Lung microvascular endothelial cell (primary cell): ENCODE measurements around the gene FBXO40. TPM values are rescaled to one million over a fixed set of nuclear protein-coding genes. Genes with fewer than 3 reads are reported as not detected.

Experiments used
- DNase-seq, 2 donors: peaks; one replicate each; pipeline versions ENCODE4 v3.0.0 to v3.0.0-alpha.2; 2010; ENCODE audit warnings: low read depth in 2 of 2
- total RNA-seq: library from RNA; depleted of rRNA; stranded (reverse); fragments of >200 nt; gene quantifications from 2 replicates; pipeline ENCODE4 v1.2.1, GENCODE V29; 2014

FBXO40 gene
- total RNA-seq, 1 donor from 2014 or later, result not detected

GRCh38 chr3:121661376-121661775, 68.2 kb downstream of the FBXO40 start:
- DNase-seq, result no peak

- DNase-seq, result no peak
These were observed 69.6 kb downstream of the FBXO40 start for GRCh38 chr3:121662742-121663141.

GRCh38 chr3:121663171-121663847, 70.1 kb downstream of the FBXO40 start:
- no peak for DNase-seq

- DNase-seq, result no peak
These were observed 72.3 kb downstream of the FBXO40 start for GRCh38 chr3:121665488-121665887.

- DNase-seq, result no peak
These were observed 74.2 kb downstream of the FBXO40 start for GRCh38 chr3:121667333-121667732.

- DNase-seq, result no peak
These were observed 77.5 kb downstream of the FBXO40 start for GRCh38 chr3:121670676-121671075.

- no peak for DNase-seq
These were observed 84.0 kb downstream of the FBXO40 start for GRCh38 chr3:121677141-121677540.

Other genes with a start within 250 kb of the FBXO40 start
- gene POLQ, start 47.4 kb upstream of the FBXO40 start, total RNA-seq, result 0.99 and 2.4 TPM in 2 replicates
- not detected in 2 replicates for gene ARGFX, start 25.4 kb upstream of the FBXO40 start, total RNA-seq
- 9.7 and 24.0 TPM in 2 replicates for gene HCLS1, start 67.5 kb downstream of the FBXO40 start, total RNA-seq
- gene GOLGB1, start 156.4 kb downstream of the FBXO40 start, total RNA-seq, result 29.9 and 35.3 TPM in 2 replicates
- gene IQCB1, start 241.7 kb downstream of the FBXO40 start, total RNA-seq, result 4.6 and 6.2 TPM in 2 replicates
- 0.40 and 0.44 TPM in 2 replicates for gene EAF2, start 241.8 kb downstream of the FBXO40 start, total RNA-seq